Activated CD8-positive, alpha-beta T cell treated with anti-CD3 and anti-CD28 coated beads, Interleukin-2, amount 10 ng/mL, durations not matched to agents 7 days and 5 days (primary cell): ENCODE measurements around the gene REEP3. TPM values are rescaled to one million over a fixed set of nuclear protein-coding genes. Genes with fewer than 3 reads are reported as not detected.
"Not testable (repeated sequence)": the region's sequence is repeated elsewhere in the genome, so short reads cannot be mapped to it uniquely, and the experiment has no call there.

ENCODE experiments used
- ATAC-seq: fragments of 150-1000 bp; cut with Tn5 transposase; one replicate; pipeline ENCODE4 v1.10.0; 2021; ENCODE audit warnings: moderate library complexity
- CTCF ChIA-PET: fragments of 350-600 bp; sonication (Branson Sonifier 250); formaldehyde crosslinking; loops from one replicate; lab custom pipeline; 2021; ENCODE audit warnings: antibody characterized with exemption; lab: Charles Lee
- POLR2A ChIA-PET: fragments of 350-600 bp; sonication (Branson Sonifier 250); formaldehyde crosslinking; loops from one replicate; lab custom pipeline; 2021; ENCODE audit warnings: antibody characterized with exemption; lab: Charles Lee
- DNase-seq: peaks from one replicate; pipeline ENCODE4 v3.0.0-alpha.2; 2020
- H3K27ac Mint-ChIP-seq: one replicate; pipeline ENCODE4 v1.8.0; 2021; ENCODE audit warnings: mild to moderate bottlenecking, mixed read lengths
- H3K27me3 Mint-ChIP-seq: one replicate; pipeline ENCODE4 v1.8.0; 2021; ENCODE audit warnings: low read depth, mixed read lengths
- H3K36me3 Mint-ChIP-seq: one replicate; pipeline ENCODE4 v1.8.0; 2021; ENCODE audit warnings: low read depth, mixed read lengths
- H3K4me1 Mint-ChIP-seq: one replicate; pipeline ENCODE4 v1.8.0; 2021; ENCODE audit warnings: low read depth, mixed read lengths
- H3K4me3 Mint-ChIP-seq: one replicate; pipeline ENCODE4 v1.8.0; 2021; ENCODE audit warnings: mild to moderate bottlenecking, mixed read lengths
- H3K9me3 Mint-ChIP-seq: one replicate; pipeline ENCODE4 v1.8.0; 2022; ENCODE audit warnings: mixed read lengths; ENCODE audit not compliant: insufficient read depth
- total RNA-seq, 2 experiments: library from RNA; stranded (reverse); gene quantifications; one replicate each; pipeline ENCODE4 v1.2.3, GENCODE V29; 2021

The REEP3 gene
- total RNA-seq, 2 experiments from 2014 or later = 17.5 to 17.6 TPM

DNA sequence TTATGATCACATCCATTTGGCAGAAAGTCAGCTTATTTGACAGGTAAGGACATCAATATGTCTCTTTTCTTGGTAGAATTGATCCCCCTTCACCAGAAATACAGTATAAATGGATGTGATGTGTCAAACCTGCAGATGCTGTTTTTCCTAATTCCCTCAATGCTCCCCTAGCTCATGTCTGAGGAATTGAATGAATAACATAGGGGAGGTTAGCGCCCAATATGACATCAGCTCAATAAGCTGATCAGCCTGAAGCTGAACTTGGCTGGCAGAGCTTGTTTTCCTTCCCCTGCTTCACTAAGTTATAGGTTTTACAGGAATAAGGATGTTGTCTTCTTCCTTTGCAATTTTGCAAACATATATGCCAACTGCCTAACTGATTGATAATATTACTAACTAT, 132.5 kb downstream of the REEP3 start:
- Mint-ChIP-seq H3K27me3 (no peaks in the 10 kb centered on the region), H3K4me1 (no peaks in the 10 kb centered on the region), H3K4me3 (no peak overlapping the region), H3K27ac (no peak overlapping the region), H3K9me3 (no peaks in the 10 kb centered on the region), H3K36me3 (no peaks in the 10 kb centered on the region)
- CTCF ChIA-PET = no interaction called here
- DNase-seq = no peak
- POLR2A ChIA-PET = no interaction called here
- no peak for ATAC-seq

DNA sequence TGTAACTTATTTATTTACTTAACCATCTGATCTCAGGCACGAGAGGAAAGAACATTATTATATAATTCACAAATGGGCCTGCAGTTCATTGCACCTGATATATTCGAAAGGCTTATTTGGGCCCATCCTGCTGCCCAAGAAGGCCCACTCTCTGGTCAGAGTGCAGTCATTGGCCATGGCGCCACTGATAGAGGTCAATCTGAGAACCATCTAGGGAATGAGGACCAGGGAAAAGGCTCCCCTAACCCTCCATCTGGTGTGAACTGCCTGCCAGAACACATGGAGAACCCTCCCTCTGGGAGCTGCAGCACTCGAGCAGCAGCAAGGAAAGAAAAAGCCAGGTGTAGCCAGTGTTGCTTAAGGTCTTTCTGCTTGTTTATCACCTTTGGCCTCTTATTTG, 136.6 kb downstream of the REEP3 start:
- no peaks in the 10 kb centered on the region for H3K36me3 Mint-ChIP-seq
- H3K4me1 Mint-ChIP-seq = no peaks in the 10 kb centered on the region
- H3K4me3 Mint-ChIP-seq = no peak overlapping the region
- no peaks in the 10 kb centered on the region for H3K27me3 Mint-ChIP-seq
- DNase-seq (no peak), ATAC-seq (no peak)
- H3K27ac Mint-ChIP-seq = no peak overlapping the region
- ChIA-PET CTCF (no interaction called here), POLR2A (no interaction called here)
- H3K9me3 Mint-ChIP-seq = no peaks in the 10 kb centered on the region

GRCh38 chr10:63660941-63661340, 139.7 kb downstream of the REEP3 start:
- DNase-seq, POLR2A ChIA-PET, ATAC-seq, H3K27ac Mint-ChIP-seq, H3K4me1 Mint-ChIP-seq, H3K36me3 Mint-ChIP-seq, H3K9me3 Mint-ChIP-seq, CTCF ChIA-PET, H3K27me3 Mint-ChIP-seq, H3K4me3 Mint-ChIP-seq: not testable (repeated sequence)

DNA sequence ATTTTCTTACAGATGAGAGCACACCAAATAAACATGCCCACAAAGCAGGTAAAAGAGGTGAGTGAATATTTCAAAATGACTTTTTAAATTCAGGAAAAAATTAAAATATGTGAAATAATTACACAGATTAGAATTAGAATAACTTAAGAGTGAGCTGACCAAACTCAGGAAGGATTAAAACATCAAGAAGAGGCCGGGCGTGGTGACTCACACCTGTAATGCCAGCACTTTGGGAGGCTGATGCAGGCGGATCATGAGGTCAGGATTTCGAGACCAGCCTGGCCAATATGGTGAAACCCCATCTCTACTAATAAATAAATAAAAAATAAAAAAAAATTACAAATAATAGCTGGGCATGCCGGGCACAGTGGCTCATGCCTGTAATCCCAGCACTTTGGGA, 140.1 kb downstream of the REEP3 start:
- no peaks in the 10 kb centered on the region for H3K4me1 Mint-ChIP-seq
- no peak overlapping the region for H3K27ac Mint-ChIP-seq
- ChIA-PET CTCF (no interaction called here), POLR2A (no interaction called here)
- H3K27me3 Mint-ChIP-seq = no peaks in the 10 kb centered on the region
- no peak overlapping the region for H3K4me3 Mint-ChIP-seq
- DNase-seq (no peak), ATAC-seq (no peak)
- no peaks in the 10 kb centered on the region for H3K36me3 Mint-ChIP-seq
- no peaks in the 10 kb centered on the region for H3K9me3 Mint-ChIP-seq

DNA sequence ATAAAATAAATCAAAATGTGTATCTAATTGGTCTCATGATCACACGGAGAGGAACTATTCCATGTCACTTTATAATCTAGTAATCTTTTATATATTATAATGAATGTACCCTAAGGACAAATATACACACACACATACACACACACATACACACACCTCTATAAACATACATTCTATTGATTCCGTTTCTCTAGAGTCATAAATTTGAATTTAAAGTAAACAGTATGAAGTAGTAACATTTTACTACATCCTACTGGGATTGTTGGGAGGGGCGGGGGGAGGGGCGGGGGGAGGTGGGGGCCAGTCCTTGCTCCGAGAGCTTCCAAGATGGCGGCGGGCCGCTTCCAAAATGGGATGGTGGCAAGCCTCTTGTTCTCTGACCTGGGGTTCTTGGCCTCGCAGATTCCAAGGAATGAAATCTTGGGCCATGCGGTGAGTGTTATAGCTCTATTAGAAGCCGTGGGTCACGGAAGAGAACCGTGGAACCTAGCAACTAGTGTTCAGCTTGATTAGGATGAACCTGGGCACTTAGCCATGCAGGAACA, 143.2 kb downstream of the REEP3 start:
- no peak overlapping the region for H3K27ac Mint-ChIP-seq
- H3K36me3 Mint-ChIP-seq = no peaks in the 10 kb centered on the region
- ChIA-PET CTCF (interaction anchor here (0.9 kb wide), 1 partner anchor 53 kb away, joined by 3 read pairs; no protein-coding TSS in a partner anchor), POLR2A (no interaction called here)
- peaks cover 2% of the 10 kb centered on the region for H3K4me1 Mint-ChIP-seq
- peaks cover 4% of the 10 kb centered on the region for H3K27me3 Mint-ChIP-seq
- DNase-seq = no peak
- no peak for ATAC-seq
- no peaks in the 10 kb centered on the region for H3K9me3 Mint-ChIP-seq
- no peak overlapping the region for H3K4me3 Mint-ChIP-seq

DNA sequence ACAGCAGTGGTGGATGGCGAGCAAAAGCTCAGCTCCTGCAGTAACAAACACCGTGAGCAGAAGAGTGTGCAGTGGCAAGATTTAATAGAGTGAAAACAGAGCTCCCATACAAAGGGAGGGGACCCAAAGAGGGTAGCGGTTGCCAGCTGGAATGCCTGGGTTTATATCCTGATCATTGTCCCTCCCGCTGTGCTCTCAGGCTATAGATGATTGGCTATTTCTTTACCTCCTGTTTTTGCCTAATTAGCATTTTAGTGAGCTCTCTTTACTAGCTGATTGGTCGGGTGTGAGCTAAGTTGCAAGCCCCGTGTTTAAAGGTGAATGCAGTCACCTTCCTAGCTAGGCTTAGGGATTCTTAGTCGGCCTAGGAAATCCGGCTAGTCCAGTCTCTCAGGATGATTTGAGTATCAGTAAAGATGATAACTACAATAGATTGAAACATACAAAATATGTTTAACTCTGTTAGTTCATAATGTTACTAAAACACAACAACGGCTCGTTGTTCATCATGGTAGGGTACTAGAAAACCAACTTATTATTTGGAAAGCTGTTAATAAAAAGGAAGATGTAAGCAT, 143.9 kb downstream of the REEP3 start:
- DNase-seq = not testable (repeated sequence)

GRCh38 chr10:63665670-63666134, 144.5 kb downstream of the REEP3 start:
- POLR2A ChIA-PET = no interaction called here
- no peak for ATAC-seq
- no peak overlapping the region for H3K27ac Mint-ChIP-seq
- H3K36me3 Mint-ChIP-seq = no peaks in the 10 kb centered on the region
- DNase-seq = no peak
- CTCF ChIA-PET = interaction anchor here (0.9 kb wide), 1 partner anchor 52 kb away, joined by 3 read pairs; no protein-coding TSS in a partner anchor
- peaks cover 4% of the 10 kb centered on the region for H3K27me3 Mint-ChIP-seq
- no peaks in the 10 kb centered on the region for H3K9me3 Mint-ChIP-seq
- H3K4me3 Mint-ChIP-seq = no peak overlapping the region
- H3K4me1 Mint-ChIP-seq = peaks cover 2% of the 10 kb centered on the region

More for the DNA sequence above, 143.9 kb downstream of the REEP3 start:
- H3K27ac Mint-ChIP-seq, H3K36me3 Mint-ChIP-seq, H3K9me3 Mint-ChIP-seq, H3K4me3 Mint-ChIP-seq, H3K4me1 Mint-ChIP-seq, H3K27me3 Mint-ChIP-seq, ATAC-seq, POLR2A ChIA-PET: not testable (repeated sequence)
- CTCF ChIA-PET = interaction anchor here (0.9 kb wide), 1 partner anchor 52 kb away, joined by 3 read pairs; no protein-coding TSS in a partner anchor

GRCh38 chr10:63666836-63667383, 145.7 kb downstream of the REEP3 start:
- ATAC-seq (no peak), DNase-seq (no peak)
- H3K27ac Mint-ChIP-seq = no peak overlapping the region
- H3K27me3 Mint-ChIP-seq = peaks cover 4% of the 10 kb centered on the region
- ChIA-PET POLR2A (no interaction called here), CTCF (interaction anchor here (0.9 kb wide), 1 partner anchor 11 kb away, joined by 3 read pairs; no protein-coding TSS in a partner anchor)
- H3K4me1 Mint-ChIP-seq = peaks cover 2% of the 10 kb centered on the region
- H3K4me3 Mint-ChIP-seq = no peak overlapping the region
- H3K36me3 Mint-ChIP-seq = no peaks in the 10 kb centered on the region
- no peaks in the 10 kb centered on the region for H3K9me3 Mint-ChIP-seq

DNA sequence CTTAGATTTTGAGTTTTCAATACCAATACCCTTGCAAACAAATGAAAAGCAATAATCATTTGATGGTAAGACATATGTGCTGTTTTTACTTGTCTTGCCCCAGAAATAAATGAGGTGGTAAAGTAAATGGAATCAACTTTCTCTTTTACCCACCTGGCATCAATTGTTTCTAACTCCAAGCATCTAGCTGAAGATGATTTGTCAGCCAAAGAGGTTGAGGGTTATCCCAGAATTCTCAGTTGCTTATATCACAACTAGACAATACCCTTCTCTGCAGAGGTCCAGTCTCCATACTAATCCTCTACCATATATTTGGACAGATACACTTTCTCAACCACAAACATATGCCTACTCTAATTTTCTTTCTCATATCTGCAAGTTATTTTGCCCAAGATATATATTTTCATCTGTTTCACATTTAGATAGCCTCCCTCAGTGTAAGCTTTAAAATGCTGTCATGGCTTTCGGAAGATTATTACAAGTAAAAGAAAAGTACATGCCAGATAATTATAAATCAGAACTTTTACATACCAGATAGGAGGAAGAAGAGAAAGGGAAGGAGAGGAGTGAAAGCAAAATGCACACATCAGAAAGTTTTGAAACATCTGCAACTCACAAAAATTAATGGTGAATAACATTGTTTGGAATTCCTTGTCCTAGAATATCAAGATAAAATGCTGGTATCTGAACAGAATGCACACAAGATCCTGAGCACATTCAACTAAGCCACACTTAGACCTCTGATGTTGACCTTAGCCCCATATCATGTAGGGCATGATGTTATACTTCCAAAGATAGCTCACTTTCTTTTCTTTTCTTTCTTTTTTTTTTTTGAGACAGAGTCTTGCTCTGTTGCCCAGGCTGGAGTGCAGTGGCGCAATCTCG, 146.6 kb downstream of the REEP3 start:
- H3K27me3 Mint-ChIP-seq = peaks cover 4% of the 10 kb centered on the region
- ChIA-PET CTCF (interaction anchor here (0.9 kb wide), 1 partner anchor 12 kb away, joined by 3 read pairs; no protein-coding TSS in a partner anchor), POLR2A (no interaction called here)
- no peak for DNase-seq
- H3K36me3 Mint-ChIP-seq = no peaks in the 10 kb centered on the region
- H3K9me3 Mint-ChIP-seq = no peaks in the 10 kb centered on the region
- H3K4me3 Mint-ChIP-seq = no peak overlapping the region
- H3K27ac Mint-ChIP-seq = no peak overlapping the region
- peaks cover 2% of the 10 kb centered on the region for H3K4me1 Mint-ChIP-seq
- ATAC-seq = no peak

GRCh38 chr10:63670291-63670898, 149.2 kb downstream of the REEP3 start:
- ChIA-PET POLR2A (no interaction called here), CTCF (no interaction called here)
- ATAC-seq (no peak), DNase-seq (no peak)
- Mint-ChIP-seq H3K36me3 (no peaks in the 10 kb centered on the region), H3K27me3 (peaks cover 4% of the 10 kb centered on the region), H3K4me3 (no peak overlapping the region), H3K4me1 (peaks cover 2% of the 10 kb centered on the region), H3K27ac (no peak overlapping the region), H3K9me3 (no peaks in the 10 kb centered on the region)

DNA sequence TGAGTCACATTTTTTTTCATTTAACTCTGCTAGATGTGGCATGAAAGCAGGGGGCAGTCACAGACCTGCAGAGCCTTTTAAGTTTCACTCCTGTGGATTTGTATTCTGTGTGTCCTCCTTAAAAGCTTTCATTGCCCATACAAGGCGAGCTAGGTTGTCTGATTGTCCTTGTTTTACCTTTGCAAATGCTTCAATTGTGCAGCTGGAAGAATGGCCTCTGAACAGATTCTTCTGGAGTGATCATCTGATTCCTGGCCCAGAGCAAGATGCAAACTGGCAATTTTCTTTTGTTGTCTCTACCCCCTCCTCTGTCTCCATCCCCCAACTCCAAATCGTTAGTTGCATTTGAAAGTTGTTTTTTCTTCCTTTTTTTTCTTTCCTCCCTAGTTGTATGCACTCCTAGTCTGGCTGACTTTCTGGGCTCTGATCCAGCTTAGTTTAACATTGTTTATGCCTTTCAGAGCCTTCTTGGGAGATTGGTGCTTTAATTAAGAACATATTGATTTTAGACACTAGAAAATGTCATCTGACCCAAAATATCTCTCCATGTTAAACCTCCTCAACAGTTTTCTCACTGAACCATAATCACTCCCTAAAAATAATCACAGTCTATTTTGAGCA, 150.2 kb downstream of the REEP3 start:
- Mint-ChIP-seq H3K9me3 (no peaks in the 10 kb centered on the region), H3K36me3 (no peaks in the 10 kb centered on the region), H3K27me3 (peaks cover 4% of the 10 kb centered on the region), H3K27ac (no peak overlapping the region), H3K4me1 (peaks cover 2% of the 10 kb centered on the region), H3K4me3 (no peak overlapping the region)
- no peak for DNase-seq
- ChIA-PET POLR2A (no interaction called here), CTCF (no interaction called here)
- ATAC-seq = no peak
